ENCODE measurements around the gene TGM3. TPM values are rescaled to one million over a fixed set of nuclear protein-coding genes. Genes with fewer than 3 reads are reported as not detected.

The TGM3 gene, protein sequence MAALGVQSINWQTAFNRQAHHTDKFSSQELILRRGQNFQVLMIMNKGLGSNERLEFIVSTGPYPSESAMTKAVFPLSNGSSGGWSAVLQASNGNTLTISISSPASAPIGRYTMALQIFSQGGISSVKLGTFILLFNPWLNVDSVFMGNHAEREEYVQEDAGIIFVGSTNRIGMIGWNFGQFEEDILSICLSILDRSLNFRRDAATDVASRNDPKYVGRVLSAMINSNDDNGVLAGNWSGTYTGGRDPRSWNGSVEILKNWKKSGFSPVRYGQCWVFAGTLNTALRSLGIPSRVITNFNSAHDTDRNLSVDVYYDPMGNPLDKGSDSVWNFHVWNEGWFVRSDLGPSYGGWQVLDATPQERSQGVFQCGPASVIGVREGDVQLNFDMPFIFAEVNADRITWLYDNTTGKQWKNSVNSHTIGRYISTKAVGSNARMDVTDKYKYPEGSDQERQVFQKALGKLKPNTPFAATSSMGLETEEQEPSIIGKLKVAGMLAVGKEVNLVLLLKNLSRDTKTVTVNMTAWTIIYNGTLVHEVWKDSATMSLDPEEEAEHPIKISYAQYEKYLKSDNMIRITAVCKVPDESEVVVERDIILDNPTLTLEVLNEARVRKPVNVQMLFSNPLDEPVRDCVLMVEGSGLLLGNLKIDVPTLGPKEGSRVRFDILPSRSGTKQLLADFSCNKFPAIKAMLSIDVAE
- total RNA-seq: under 0.01 TPM in 1 of 2 replicates, not detected in the other

DNA sequence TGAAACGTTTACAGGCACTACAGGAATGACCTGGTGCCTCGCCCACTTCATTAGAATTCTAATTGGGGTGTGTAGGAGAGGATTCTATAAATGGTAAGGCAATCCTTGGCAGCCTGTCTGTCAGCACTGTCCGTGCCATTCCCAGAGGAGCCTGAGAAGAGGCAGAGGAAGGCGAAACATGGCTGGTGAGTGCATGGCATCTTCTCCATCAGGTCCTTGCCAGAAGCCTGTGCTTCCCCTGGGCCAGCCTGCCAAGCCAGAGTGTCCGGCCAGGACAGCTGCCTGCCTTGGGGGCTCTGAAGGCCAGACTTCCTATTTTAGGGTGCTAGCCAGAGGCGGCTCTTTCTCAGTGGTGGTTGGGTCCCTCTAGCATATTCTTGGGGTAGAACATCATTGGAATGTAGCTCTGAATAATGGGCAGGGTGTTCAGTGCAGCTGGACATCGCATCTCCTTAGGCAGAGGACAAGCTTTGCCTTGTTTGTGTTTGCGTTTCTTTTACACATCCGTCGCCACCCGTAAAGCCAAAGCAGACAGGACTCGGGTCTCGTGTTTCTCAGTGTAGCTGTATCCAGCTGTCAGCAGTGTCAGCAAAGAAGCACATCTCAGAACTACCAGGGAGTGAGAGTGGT, at the start of gene TGM3:
TGM3 (plus strand) TSS at position 116 of the 630 bp plus-strand sequence; CDS start at position 179, 63 bp downstream.

DNA sequence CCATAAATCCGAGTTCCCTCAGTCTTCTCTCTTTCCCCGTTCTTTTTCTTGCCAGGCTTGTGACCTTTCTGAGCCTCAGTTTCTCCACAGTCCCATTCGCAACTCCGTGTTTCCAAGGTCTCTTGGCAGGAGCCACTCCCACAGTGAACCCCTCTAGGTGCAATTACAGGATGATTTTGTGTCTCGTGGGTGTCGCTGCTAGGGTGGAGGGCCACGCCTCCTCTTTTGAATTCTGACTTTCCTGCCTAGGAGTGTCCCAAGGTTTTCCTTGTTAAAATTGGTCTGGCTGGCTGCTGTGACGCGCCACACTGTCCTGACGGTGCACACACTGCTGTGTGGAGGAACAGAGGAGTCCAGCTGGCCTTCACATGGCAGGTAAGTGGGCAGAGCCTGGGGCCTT, 84.8 kb downstream of the TGM3 start, which contains the start of gene TGM6:
TGM6 (plus strand) TSS at position 301 of the 400 bp plus-strand sequence; CDS start at position 369, 68 bp downstream.

Other genes with a start within 250 kb of the TGM3 start
- gene STK35, start 194.2 kb upstream of the TGM3 start, total RNA-seq: 16.5 and 18.2 TPM in 2 replicates
- gene TGM6, start 84.9 kb downstream of the TGM3 start, total RNA-seq: not detected in 2 replicates
- 203 and 248 TPM in 2 replicates for gene SNRPB, start 174.8 kb downstream of the TGM3 start, total RNA-seq
- 6.6 and 15.9 TPM in 2 replicates for gene ZNF343, start 212.9 kb downstream of the TGM3 start, total RNA-seq
- not detected in 2 replicates for gene TMC2, start 240.6 kb downstream of the TGM3 start, total RNA-seq

Measured in pericardium fibroblast (primary cell).